GM21447 (cell line): ENCODE measurements around the gene CARD19.
A peak's percentile ranks its signal among the peaks of the same experiment; 100 is the strongest.

Source experiments
- ATAC-seq: cut with Tn5 transposase; IDR thresholded peaks from one replicate; pipeline ENCODE4 v1.9.1; 2021; ENCODE audit not compliant: unreplicated experiment

The CARD19 gene

GRCh38 chr9:93117924-93118862 is 22.2 kb downstream of the CARD19 start:
- ATAC-seq: no peak

DNA sequence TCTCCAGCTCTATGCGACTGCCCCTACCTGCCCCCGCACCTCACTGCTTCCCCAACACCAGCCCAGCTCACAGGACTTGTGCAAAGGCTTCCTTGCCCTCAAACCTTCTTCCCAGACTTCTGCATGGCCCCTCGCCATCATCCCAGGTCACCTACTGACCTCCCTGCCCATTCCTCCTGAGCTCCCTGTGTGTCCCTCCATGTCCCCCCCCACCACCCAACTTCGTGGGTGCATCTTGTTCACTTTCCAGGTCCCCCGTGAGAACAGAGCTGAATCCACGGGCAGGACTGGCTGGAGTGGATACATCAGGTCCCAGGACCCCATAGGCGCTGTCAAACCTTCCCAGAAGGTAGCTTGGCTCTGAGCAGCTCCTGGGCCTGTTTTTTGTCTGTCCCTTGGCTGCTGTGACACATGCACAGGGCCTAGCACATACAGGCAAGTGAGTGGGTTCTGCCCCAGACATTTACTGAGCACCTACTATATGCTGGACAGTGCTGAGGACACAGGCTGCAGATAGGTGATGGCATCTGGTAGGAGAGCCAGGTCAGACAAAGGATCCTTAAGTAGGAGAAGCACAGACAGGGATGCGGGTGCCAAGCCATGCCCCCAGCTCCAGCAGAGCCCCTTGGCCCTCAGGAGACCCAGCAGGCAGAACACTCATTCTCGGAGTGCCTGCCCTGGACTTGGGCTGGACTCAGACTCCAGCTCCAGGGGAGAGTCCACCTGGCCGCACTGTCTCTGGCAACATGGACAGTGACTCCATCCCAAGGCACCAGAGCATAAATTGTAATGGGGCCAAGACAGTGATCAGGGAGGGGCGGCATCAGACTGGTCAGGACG is 23.1 kb downstream of the CARD19 start:
- no peak for ATAC-seq

DNA sequence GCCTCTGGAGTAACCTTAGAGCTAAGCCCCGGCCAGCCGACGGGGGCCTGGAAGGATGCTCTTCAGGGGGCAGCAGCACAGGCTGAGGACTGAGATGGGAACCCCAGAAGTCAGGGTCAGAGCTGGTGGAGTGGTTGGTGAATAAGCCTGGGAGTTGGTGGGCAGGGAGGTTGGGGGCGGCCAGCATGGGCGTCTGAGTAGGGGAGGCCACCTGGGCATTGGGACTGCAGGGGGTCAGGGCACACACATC is 23.6 kb downstream of the CARD19 start:
- no peak for ATAC-seq

- ATAC-seq: peak; percentile 92
These were observed 24.2 kb downstream of the CARD19 start for GRCh38 chr9:93119953-93120845.

GRCh38 chr9:93120846-93121315 is 24.9 kb downstream of the CARD19 start:
- ATAC-seq: no peak

- ATAC-seq: no peak
These were observed 25.6 kb downstream of the CARD19 start for GRCh38 chr9:93121316-93122241.

DNA sequence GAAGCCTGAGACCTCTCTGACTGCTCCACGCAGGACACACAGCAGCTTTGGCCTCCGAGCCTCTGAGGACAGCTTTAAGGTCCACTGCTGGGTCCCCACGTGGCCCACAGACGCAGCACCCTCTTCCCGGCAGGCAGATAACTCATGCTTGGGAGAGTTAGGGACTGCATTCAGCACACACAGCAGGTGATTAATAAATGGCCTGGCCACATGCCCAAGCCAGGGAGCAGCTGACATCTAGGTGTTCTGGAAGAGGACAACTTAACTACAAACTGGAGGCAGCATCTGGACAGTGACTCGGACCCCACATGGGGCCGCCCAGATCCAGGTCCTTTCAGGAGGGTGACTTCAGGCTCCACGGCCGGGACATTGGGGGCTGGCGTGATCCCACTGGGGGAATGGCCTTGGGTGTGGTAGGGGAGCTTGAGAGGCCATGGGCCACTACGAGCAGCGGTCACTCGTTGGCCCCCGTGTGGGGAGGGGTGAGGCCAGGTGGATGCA is 26.8 kb downstream of the CARD19 start:
- no peak for ATAC-seq

DNA sequence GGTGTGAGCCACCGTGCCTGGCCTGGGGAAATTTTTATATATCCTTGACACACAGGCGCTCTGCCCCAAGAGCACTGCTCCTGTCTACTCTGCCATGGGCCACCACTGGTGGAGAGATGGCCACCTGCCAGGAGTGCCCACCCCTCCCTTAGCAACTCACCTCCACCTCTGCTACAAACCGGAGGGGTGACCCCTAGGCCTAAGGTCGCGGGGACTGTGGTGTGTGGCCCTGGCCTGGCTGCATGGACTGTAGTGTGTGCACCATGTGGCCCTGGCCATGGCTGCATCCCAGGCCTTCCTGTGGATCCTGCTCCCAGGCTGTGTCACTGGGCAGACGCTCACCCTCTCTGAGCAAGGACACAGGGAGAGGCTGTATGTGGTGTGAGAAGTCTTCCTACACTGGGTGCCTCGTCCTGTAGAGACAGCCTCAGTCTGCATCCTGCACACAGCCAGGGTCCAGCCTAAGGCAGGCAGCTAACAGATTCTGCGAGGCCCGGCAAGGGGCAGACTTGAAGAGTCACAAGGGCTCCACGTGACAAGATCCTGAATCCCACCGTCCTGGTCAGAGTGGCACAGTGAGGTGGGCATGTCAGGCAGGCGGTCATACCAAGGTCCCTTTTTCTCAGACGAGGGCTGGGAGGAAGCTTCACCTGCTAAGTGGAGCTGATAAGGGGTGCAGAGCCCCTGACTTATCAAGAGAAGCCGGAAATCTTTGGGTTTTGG is 27.7 kb downstream of the CARD19 start:
- ATAC-seq: no peak

DNA sequence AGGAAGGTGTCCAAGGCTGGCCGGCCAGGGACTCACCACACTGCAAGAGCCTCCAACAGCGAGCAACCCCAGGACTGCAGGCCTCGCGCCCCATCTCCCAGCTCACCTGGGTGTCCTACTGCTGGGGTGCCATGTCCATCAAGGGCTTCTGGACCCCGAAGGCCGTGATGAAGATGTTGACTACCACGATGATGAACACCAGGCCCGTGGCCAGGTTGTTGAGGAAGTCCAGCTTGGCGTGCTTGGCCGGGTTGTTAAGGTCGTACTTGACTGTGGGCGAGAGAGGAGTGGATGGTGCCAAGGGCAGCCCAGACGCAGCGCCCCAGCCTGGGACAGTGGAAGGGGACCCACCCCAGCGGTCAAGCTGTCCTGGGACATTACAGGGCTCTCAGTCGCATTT is 28.8 kb downstream of the CARD19 start:
- ATAC-seq: no peak

GRCh38 chr9:93125331-93125894 is 29.4 kb downstream of the CARD19 start:
- no peak for ATAC-seq

GRCh38 chr9:93126151-93126781 is 30.2 kb downstream of the CARD19 start:
- no peak for ATAC-seq

DNA sequence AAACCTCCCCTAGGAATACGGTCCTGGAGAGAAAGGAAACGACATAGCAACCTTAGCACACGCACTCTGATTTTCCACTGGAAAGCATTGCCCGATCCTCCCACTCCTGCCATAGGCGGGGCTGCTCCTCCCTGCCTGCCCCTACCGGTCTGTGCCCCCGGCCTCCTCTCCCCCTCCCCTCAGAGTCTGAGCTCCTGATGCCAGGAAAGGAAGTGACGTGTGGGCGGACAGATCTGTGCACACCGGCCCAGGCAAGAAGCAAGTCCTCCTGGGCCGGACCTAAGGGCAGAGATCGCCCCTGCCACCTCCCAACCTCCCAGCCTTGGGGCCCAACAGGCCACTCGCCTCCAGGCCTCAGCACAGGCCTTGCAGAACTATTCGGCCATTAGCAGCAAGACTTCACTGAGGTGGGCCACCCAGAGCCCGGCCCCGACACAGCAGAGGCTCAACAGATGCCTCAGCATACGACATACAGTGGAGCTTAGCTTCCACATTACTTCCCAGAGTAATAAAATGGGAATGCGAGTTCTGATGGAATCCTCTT is 30.9 kb downstream of the CARD19 start:
- ATAC-seq: no peak

DNA sequence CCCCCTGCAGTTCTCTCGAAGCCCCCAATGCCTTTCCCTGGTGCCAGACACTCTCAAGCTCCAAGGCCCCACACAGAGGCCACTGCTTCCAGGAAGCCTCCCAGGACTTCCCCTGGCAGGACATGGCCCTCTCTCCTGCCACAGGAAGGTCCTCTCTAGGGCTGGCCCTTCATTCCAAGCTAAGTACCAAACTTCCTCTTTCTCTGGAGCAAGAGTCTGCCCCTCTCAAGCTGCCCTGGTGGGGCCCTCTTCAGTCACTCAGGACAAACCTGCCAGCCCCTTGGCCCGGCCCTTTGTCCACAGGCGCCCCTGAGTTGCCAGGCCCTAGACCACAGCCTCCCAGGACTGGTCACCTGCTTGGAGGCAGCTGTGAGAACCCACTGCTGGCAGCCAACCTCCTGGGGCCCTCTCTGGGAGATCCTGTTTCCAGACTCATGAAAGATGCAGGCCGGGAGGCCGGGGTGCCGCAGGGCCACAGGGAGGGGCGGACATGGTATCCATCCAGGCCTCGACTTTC is 31.4 kb downstream of the CARD19 start:
- no peak for ATAC-seq

DNA sequence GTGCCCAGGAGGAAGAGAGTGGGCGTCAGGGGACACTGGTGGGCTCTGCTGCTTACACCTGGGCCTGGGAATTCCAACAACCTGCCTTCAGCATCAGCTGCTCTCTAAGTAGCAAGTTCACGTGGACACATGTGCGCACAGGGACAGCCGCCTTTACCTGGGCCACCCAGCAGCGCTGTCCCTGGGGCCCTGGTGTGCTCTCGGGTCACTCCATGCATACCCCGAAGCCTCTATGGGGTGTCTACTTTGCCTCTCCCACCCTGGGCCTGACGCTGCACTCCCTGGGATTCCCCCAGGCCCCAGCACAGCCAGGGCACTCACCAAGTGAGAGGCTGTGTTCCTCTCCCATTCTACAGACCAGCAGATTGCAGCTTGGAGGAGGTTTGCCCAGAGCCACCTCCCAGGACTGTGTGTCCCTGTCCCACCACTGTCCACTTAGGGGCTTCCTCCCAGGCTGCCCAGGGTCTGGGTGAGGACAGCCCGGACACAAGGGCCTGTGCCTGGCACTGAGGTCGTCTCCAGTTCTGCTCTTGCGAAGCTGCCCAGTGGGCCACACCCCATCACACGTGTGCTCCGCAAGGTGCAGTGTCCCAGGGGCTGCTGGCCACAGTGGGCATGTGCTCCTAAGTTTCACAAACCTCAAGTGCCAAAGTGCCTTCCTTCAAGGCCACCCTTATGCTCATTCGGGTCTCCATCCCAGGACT is 32.1 kb downstream of the CARD19 start:
- no peak for ATAC-seq

DNA sequence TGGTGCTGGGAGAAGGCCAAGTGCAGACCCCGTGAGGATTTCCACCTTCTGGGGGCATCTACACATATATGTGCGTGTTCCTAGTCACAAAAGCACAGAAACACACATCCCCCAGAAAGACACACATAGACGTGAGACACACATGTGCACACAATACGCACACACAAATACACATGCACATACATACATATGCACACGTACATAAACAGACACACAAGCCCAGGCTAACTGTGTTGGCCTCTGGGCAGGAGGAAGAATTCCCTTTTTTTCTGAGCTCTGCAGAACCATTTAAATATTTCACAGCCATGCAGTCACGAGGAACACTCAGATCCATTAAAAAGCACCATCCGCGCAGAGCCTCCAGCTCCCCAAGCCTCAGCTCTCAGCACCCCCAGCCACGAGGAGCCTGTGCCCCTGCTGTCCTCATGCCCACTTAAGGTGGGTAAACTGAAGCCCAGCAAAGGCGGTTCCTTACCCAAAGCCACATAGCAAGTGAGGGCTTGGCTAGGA is 32.8 kb downstream of the CARD19 start:
- no peak for ATAC-seq

DNA sequence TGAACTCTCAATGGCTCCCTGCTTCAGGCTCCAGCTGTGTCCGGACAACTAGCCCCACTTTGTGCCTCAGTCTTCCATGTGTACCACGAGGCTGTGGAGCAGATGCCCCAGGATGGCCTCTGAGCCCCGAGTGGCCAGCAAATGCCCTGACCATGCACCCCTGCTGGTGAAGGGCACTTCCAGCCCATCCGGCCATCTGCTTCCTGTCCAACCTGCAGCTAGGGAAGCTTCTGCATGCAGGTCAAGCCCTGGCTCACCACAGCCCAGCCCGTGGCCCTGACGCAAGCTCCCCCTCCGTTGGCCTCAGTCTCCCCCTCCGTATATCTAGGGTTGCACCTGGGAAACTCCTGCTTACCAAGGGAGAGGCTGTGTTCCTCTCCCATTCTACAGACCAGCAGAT is 33.3 kb downstream of the CARD19 start:
- ATAC-seq: no peak
